HEK293T (cell line): ENCODE measurements around the gene PRPF40A.

Source experiments
- CTCF ChIA-PET: fragments of 350-600 bp; formaldehyde crosslinking; extraction: SDS; loops from one replicate; lab custom pipeline; 2021; ENCODE audit warnings: antibody characterized with exemption, inconsistent platforms; lab: Yijun Ruan, JAX
- POLR2A ChIA-PET: fragments of 350-600 bp; formaldehyde crosslinking; extraction: SDS; loops from one replicate; lab custom pipeline; 2020; ENCODE audit warnings: antibody characterized with exemption, inconsistent platforms; lab: Yijun Ruan, JAX
- DNase-seq: peaks from one replicate; pipeline ENCODE4 v3.0.0; 2012; ENCODE audit warnings: mixed read lengths; ENCODE audit errors: extremely low spot score
- ARNT ChIP-seq: fragments of 450-650 bp; IDR thresholded peaks from 2 replicates; pipeline ENCODE4 v1.6.1; 2017; ENCODE audit warnings: mild to moderate bottlenecking
- BHLHE40 ChIP-seq: fragments of 450-650 bp; IDR thresholded peaks from 2 replicates; pipeline ENCODE4 v1.6.1; 2016; ENCODE audit warnings: mild to moderate bottlenecking, moderate library complexity, borderline replicate concordance
- CTBP1 ChIP-seq: fragments of 450-650 bp; IDR thresholded peaks from 2 replicates; pipeline ENCODE4 v1.6.1; 2016; ENCODE audit warnings: borderline replicate concordance
- ELF4 ChIP-seq: fragments of 450-650 bp; IDR thresholded peaks from 2 replicates; pipeline ENCODE4 v1.6.1; 2017; ENCODE audit warnings: antibody characterized with exemption
- FOXA1 ChIP-seq: fragments of 450-650 bp; IDR thresholded peaks from 2 replicates; pipeline ENCODE4 v1.6.1; 2016; ENCODE audit warnings: mild to moderate bottlenecking
- FOXK2 ChIP-seq: fragments of 450-650 bp; IDR thresholded peaks from 2 replicates; pipeline ENCODE4 v1.6.1; 2016; ENCODE audit warnings: mild to moderate bottlenecking
- FOXM1 ChIP-seq: fragments of 450-650 bp; IDR thresholded peaks from 2 replicates; pipeline ENCODE4 v1.6.1; 2017; ENCODE audit warnings: mild to moderate bottlenecking, borderline replicate concordance
- HDGF ChIP-seq: fragments of 450-650 bp; IDR thresholded peaks from 2 replicates; pipeline ENCODE4 v1.6.1; 2017; ENCODE audit warnings: antibody characterized with exemption, borderline replicate concordance
- L3MBTL2 ChIP-seq: fragments of 450-650 bp; conservative IDR thresholded peaks from 2 replicates; pipeline ENCODE4 v1.6.1; 2016; ENCODE audit warnings: mild to moderate bottlenecking
- LEF1 ChIP-seq: fragments of 450-650 bp; IDR thresholded peaks from 2 replicates; pipeline ENCODE4 v1.6.1; 2017; ENCODE audit warnings: mild to moderate bottlenecking, borderline replicate concordance
- NFRKB ChIP-seq: fragments of 450-650 bp; IDR thresholded peaks from 2 replicates; pipeline ENCODE4 v1.6.1; 2016; ENCODE audit warnings: mild to moderate bottlenecking, moderate library complexity
- PKNOX1 ChIP-seq: fragments of 450-650 bp; IDR thresholded peaks from 2 replicates; pipeline ENCODE4 v1.6.1; 2016
- SP1 ChIP-seq: fragments of 450-650 bp; IDR thresholded peaks from 2 replicates; pipeline ENCODE4 v1.6.1; 2017
- SUZ12 ChIP-seq: fragments of 450-650 bp; IDR thresholded peaks from 2 replicates; pipeline ENCODE4 v1.6.1; 2016; ENCODE audit warnings: mild to moderate bottlenecking
- TARDBP ChIP-seq: fragments of 450-650 bp; IDR thresholded peaks from 2 replicates; pipeline ENCODE4 v1.6.1; 2016
- ZNF384 ChIP-seq: fragments of 450-650 bp; IDR thresholded peaks from 2 replicates; pipeline ENCODE4 v1.6.1; 2016

PRPF40A gene

GRCh38 chr2:152635635-152636298 lies 81.5 kb downstream of the PRPF40A start:
- TF ChIP-seq LEF1: no peak
- no peak for TF ChIP-seq FOXM1
- TF ChIP-seq ARNT: no peak
- TF ChIP-seq NFRKB: no peak
- no peak for TF ChIP-seq CTBP1
- ChIA-PET CTCF (interaction anchor here (0.5 to 2.2 kb wide), 16 partner anchors 9 to 468 kb away, joined by 3 to 10 read pairs (median 4); partner anchors contain the start of gene STAM2), POLR2A (interaction anchor here (2.1 kb wide), 1 partner anchor 460 kb away, joined by 9 read pairs; the partner anchor contains the start of gene STAM2)
- DNase-seq: peak; percentile 75

GRCh38 chr2:152632736-152633135 lies 84.5 kb downstream of the PRPF40A start:
- CTCF ChIA-PET: no interaction called here
- TF ChIP-seq TARDBP: no peak
- TF ChIP-seq SUZ12: no peak
- no peak for TF ChIP-seq HDGF
- no peak for TF ChIP-seq ELF4
- TF ChIP-seq FOXM1: no peak
- no peak for TF ChIP-seq CTBP1
- TF ChIP-seq FOXA1: no peak
- TF ChIP-seq SP1: no peak
- TF ChIP-seq ZNF384: no peak
- no peak for TF ChIP-seq FOXK2
- no peak for TF ChIP-seq BHLHE40
- no peak for TF ChIP-seq L3MBTL2
- DNase-seq: no peak
- POLR2A ChIA-PET: no interaction called here

- POLR2A ChIA-PET: interaction anchor here (1.1 kb wide), 1 partner anchor 41 kb away, joined by 3 read pairs; no protein-coding TSS in a partner anchor
- no peak for DNase-seq
- TF ChIP-seq ARNT: no peak
- TF ChIP-seq CTBP1: no peak
- TF ChIP-seq BHLHE40: no peak
- no peak for TF ChIP-seq NFRKB
- no peak for TF ChIP-seq HDGF
- TF ChIP-seq L3MBTL2: no peak
- no peak for TF ChIP-seq FOXA1
- CTCF ChIA-PET: no interaction called here
Observed at GRCh38 chr2:152630466-152630865, 86.8 kb downstream of the PRPF40A start.

GRCh38 chr2:152629202-152629601 lies 88.1 kb downstream of the PRPF40A start:
- no peak for TF ChIP-seq PKNOX1
- TF ChIP-seq CTBP1: no peak
- no peak for TF ChIP-seq FOXA1
- no peak for TF ChIP-seq NFRKB
- TF ChIP-seq SP1: no peak
- TF ChIP-seq TARDBP: no peak
- no peak for TF ChIP-seq BHLHE40
- TF ChIP-seq ELF4: no peak
- TF ChIP-seq FOXM1: no peak
- no peak for TF ChIP-seq LEF1
- TF ChIP-seq L3MBTL2: no peak
- no peak for TF ChIP-seq ZNF384
- TF ChIP-seq FOXK2: no peak
- TF ChIP-seq ARNT: no peak
- no peak for TF ChIP-seq SUZ12
- TF ChIP-seq HDGF: no peak
- POLR2A ChIA-PET: no interaction called here
- DNase-seq: no peak
- CTCF ChIA-PET: no interaction called here

GRCh38 chr2:152627351-152627957 lies 89.8 kb downstream of the PRPF40A start:
- DNase-seq: peak; percentile 20
- POLR2A ChIA-PET: no interaction called here
- CTCF ChIA-PET: interaction anchor here (1.2 kb wide), 1 partner anchor 143 kb away, joined by 3 read pairs; no protein-coding TSS in a partner anchor
- TF ChIP-seq FOXM1: no peak
- no peak for TF ChIP-seq FOXA1
- TF ChIP-seq ELF4: no peak
- no peak for TF ChIP-seq SUZ12
- no peak for TF ChIP-seq L3MBTL2
- no peak for TF ChIP-seq HDGF
- TF ChIP-seq LEF1: no peak
- no peak for TF ChIP-seq CTBP1
- TF ChIP-seq PKNOX1: no peak
- no peak for TF ChIP-seq BHLHE40

- TF ChIP-seq FOXM1 (no peak), TARDBP (no peak), HDGF (no peak), L3MBTL2 (no peak), CTBP1 (no peak), SUZ12 (no peak), FOXK2 (no peak), LEF1 (no peak), NFRKB (no peak)
- POLR2A ChIA-PET: no interaction called here
- DNase-seq: no peak
- CTCF ChIA-PET: interaction anchor here (1.2 kb wide), 1 partner anchor 142 kb away, joined by 3 read pairs; no protein-coding TSS in a partner anchor
Observed at GRCh38 chr2:152626911-152627339, 90.3 kb downstream of the PRPF40A start.
